GM19099 (cell line): ENCODE results near the gene TSPAN16.

ENCODE experiments used
- POLR2A ChIP-seq: IDR thresholded peaks from 3 replicates; pipeline ENCODE4 v1.6.1; 2011; ENCODE audit warnings: low read depth; ENCODE audit not compliant: insufficient read length; ENCODE audit errors: extremely low read depth

Gene TSPAN16

GRCh38 chr19:11346104-11346940 is 50.4 kb downstream of the TSPAN16 start, which contains the start of the genes CCDC159 and TMEM205:
Gene CCDC159, plus strand, starts transcription at chr19:11346519. Its CDS starts 88 bp downstream, at chr19:11346607.
Gene TMEM205, minus strand, starts transcription at chr19:11346268. Its CDS starts 649 bp downstream, at chr19:11345619.
- TF ChIP-seq POLR2A: peak; percentile 59

- TF ChIP-seq POLR2A: no peak
Measured at GRCh38 chr19:11347546-11348039, 51.6 kb downstream of the TSPAN16 start.

- no peak for TF ChIP-seq POLR2A
Measured at GRCh38 chr19:11349171-11349570, 53.2 kb downstream of the TSPAN16 start.

GRCh38 chr19:11355160-11356073 is 59.5 kb downstream of the TSPAN16 start, which contains the start of gene PLPPR2:
Gene PLPPR2, plus strand, starts transcription at chr19:11355432. Its CDS starts 2,242 bp downstream, at chr19:11357674.
- TF ChIP-seq POLR2A: no peak

GRCh38 chr19:11356074-11356397 is 60.1 kb downstream of the TSPAN16 start:
- TF ChIP-seq POLR2A: no peak

GRCh38 chr19:11356676-11357550 is 61.0 kb downstream of the TSPAN16 start:
- TF ChIP-seq POLR2A: no peak

GRCh38 chr19:11359421-11359820 is 63.5 kb downstream of the TSPAN16 start:
- no peak for TF ChIP-seq POLR2A

GRCh38 chr19:11361037-11361770 is 65.2 kb downstream of the TSPAN16 start:
- TF ChIP-seq POLR2A: no peak

GRCh38 chr19:11361771-11362731 is 66.1 kb downstream of the TSPAN16 start:
- no peak for TF ChIP-seq POLR2A

GRCh38 chr19:11363881-11364280 is 67.9 kb downstream of the TSPAN16 start:
- TF ChIP-seq POLR2A: no peak

GRCh38 chr19:11364296-11364904 is 68.4 kb downstream of the TSPAN16 start:
- TF ChIP-seq POLR2A: no peak

GRCh38 chr19:11364935-11365334 is 69.0 kb downstream of the TSPAN16 start:
- no peak for TF ChIP-seq POLR2A
